Fibroblast of lung (primary cell): ENCODE data around the gene SYTL3. TPM values are rescaled to one million over a fixed set of nuclear protein-coding genes. Genes with fewer than 3 reads are reported as not detected.

Experiments
- DNase-seq, 2 donors: peaks; one replicate each; pipeline versions ENCODE4 v3.0.0 to v3.0.0-alpha.2; 2010; ENCODE audit warnings: low read depth in 2 of 2
- H2AFZ ChIP-seq: 2 replicates; pipeline ENCODE4 v1.5.1; 2012; ENCODE audit warnings: low read length, control low read depth, inconsistent platforms
- H3K27ac ChIP-seq: 2 replicates; pipeline ENCODE4 v1.5.1; 2011; ENCODE audit warnings: low read length, control low read depth; ENCODE audit not compliant: insufficient read depth
- H3K27me3 ChIP-seq: 2 replicates; pipeline ENCODE4 v1.5.1; 2011; ENCODE audit warnings: mild to moderate bottlenecking, low read length; ENCODE audit not compliant: control insufficient read depth, insufficient read depth
- H3K36me3 ChIP-seq: 2 replicates; pipeline ENCODE4 v1.5.1; 2011; ENCODE audit warnings: low read length; ENCODE audit not compliant: control insufficient read depth, insufficient read depth
- H3K4me1 ChIP-seq: 2 replicates; pipeline ENCODE4 v1.5.1; 2011; ENCODE audit warnings: low read length; ENCODE audit not compliant: control insufficient read depth, insufficient read depth; ENCODE audit errors: extremely low read depth
- H3K4me2 ChIP-seq: 2 replicates; pipeline ENCODE4 v1.5.1; 2011; ENCODE audit warnings: low read length, control low read depth; ENCODE audit not compliant: insufficient read depth; ENCODE audit errors: extremely low read depth
- H3K4me3 ChIP-seq, 4 experiments: fragments of 200-600 bp in 1 of 4; sonication (generic) in 1 of 4; replicated peaks in 1 of 4; 2 replicates each; pipeline ENCODE4 v1.5.1; 2011 to 2016; ENCODE audit warnings: low read length in 4 of 4, low read depth in 3 of 4, mild to moderate bottlenecking in 3 of 4, control low read depth in 2 of 4, inconsistent platforms in 1 of 4, mixed read lengths in 1 of 4; ENCODE audit not compliant: insufficient read depth in 1 of 4; ENCODE audit errors: control extremely low read depth in 1 of 4
- H3K79me2 ChIP-seq: 2 replicates; pipeline ENCODE4 v1.5.1; 2012; ENCODE audit warnings: mild to moderate bottlenecking, low read length, inconsistent platforms; ENCODE audit not compliant: control insufficient read depth, insufficient read depth
- H3K9ac ChIP-seq: 2 replicates; pipeline ENCODE4 v1.5.1; 2011; ENCODE audit warnings: mild to moderate bottlenecking, low read length, control low read depth; ENCODE audit not compliant: insufficient read depth
- H3K9me3 ChIP-seq: 2 replicates; pipeline ENCODE4 v1.5.1; 2012; ENCODE audit warnings: low read depth, low read length; ENCODE audit not compliant: control insufficient read depth, insufficient read depth
- H4K20me1 ChIP-seq: 2 replicates; pipeline ENCODE4 v1.5.1; 2011; ENCODE audit warnings: low read length; ENCODE audit not compliant: control insufficient read depth, insufficient read depth; ENCODE audit errors: extremely low read depth
- CTCF ChIP-seq, 2 donors: IDR thresholded peaks in 1 of 2; conservative IDR thresholded peaks in 1 of 2; 1 replicate in 1 of 2; 2 replicates in 1 of 2; pipeline ENCODE4 v1.5.1; 2011 to 2012; ENCODE audit warnings: low read length in 2 of 2, control low read depth in 1 of 2, inconsistent platforms in 1 of 2, low read depth in 1 of 2, mild to moderate bottlenecking in 1 of 2
- EZH2 ChIP-seq: IDR thresholded peaks from 2 replicates; pipeline ENCODE4 v1.5.1; 2012; ENCODE audit warnings: low read length, control low read depth, mild to moderate bottlenecking; ENCODE audit errors: missing control alignments
- polyA plus RNA-seq, 2 donors: library from polyadenylated mRNA; depleted of rRNA in 1 of 2; stranded (reverse) in 1 of 2; unstranded in 1 of 2; fragments of >200 nt; gene quantifications; 2 replicates each; pipeline ENCODE4 v1.2.1, GENCODE V29; 2011 to 2012; ENCODE audit warnings: missing spikeins in 1 of 2
- total RNA-seq: library from RNA; depleted of rRNA; stranded (reverse); fragments of >200 nt; gene quantifications from 2 replicates; pipeline ENCODE4 v1.2.1, GENCODE V29; 2014

The SYTL3 gene
- total and polyA plus RNA-seq, 2 donors (not counting 1 experiment from before 2014, with no cell fraction given), result 0.76 to 4.6 TPM

- Histone ChIP-seq H4K20me1 (no peaks in the 10 kb centered on the region), H2AFZ (no peak overlapping the region), H3K4me3 (no peak overlapping the region), H3K4me1 (peaks cover 2% of the 10 kb centered on the region), H3K36me3 (no peaks in the 10 kb centered on the region), H3K4me2 (no peak overlapping the region), H3K9me3 (no peaks in the 10 kb centered on the region), H3K27me3 (no peaks in the 10 kb centered on the region), H3K9ac (no peak overlapping the region), H3K27ac (no peak overlapping the region), H3K79me2 (no peaks in the 10 kb centered on the region)
- no peak for TF ChIP-seq EZH2
- no peak for TF ChIP-seq CTCF (conservative IDR thresholded peaks at IDR 0.05 in 1 of 2, IDR thresholded peaks at IDR 0.05 in 1 of 2; ENCODE audit: low read depth in 1 of 2, low read length in 2 of 2)
- no peak for DNase-seq
These were observed 75.8 kb downstream of the SYTL3 start for GRCh38 chr6:158725704-158726103.

GRCh38 chr6:158729906-158730540 lies 80.2 kb downstream of the SYTL3 start:
- Histone ChIP-seq H3K27ac (no peak overlapping the region), H4K20me1 (no peaks in the 10 kb centered on the region), H3K9ac (no peak overlapping the region), H3K4me2 (no peak overlapping the region), H3K27me3 (no peaks in the 10 kb centered on the region), H3K9me3 (no peaks in the 10 kb centered on the region), H3K4me1 (no peaks in the 10 kb centered on the region), H2AFZ (no peak overlapping the region), H3K36me3 (no peaks in the 10 kb centered on the region), H3K4me3 (no peak overlapping the region), H3K79me2 (no peaks in the 10 kb centered on the region)
- no peak for TF ChIP-seq CTCF (conservative IDR thresholded peaks at IDR 0.05 in 1 of 2, IDR thresholded peaks at IDR 0.05 in 1 of 2; ENCODE audit: low read depth in 1 of 2, low read length in 2 of 2)
- no peak for TF ChIP-seq EZH2
- no peak for DNase-seq

- Histone ChIP-seq H3K4me2 (no peak overlapping the region), H3K9ac (no peak overlapping the region), H3K27me3 (no peaks in the 10 kb centered on the region), H4K20me1 (no peaks in the 10 kb centered on the region), H3K27ac (no peak overlapping the region), H3K4me1 (no peaks in the 10 kb centered on the region), H3K79me2 (no peaks in the 10 kb centered on the region), H2AFZ (no peak overlapping the region), H3K9me3 (no peaks in the 10 kb centered on the region), H3K36me3 (no peaks in the 10 kb centered on the region), H3K4me3 (no peak overlapping the region)
- DNase-seq, result no peak
- TF ChIP-seq CTCF (conservative IDR thresholded peaks at IDR 0.05 in 1 of 2, IDR thresholded peaks at IDR 0.05 in 1 of 2; ENCODE audit: low read depth in 1 of 2, low read length in 2 of 2) (no peak), EZH2 (no peak)
These were observed 80.7 kb downstream of the SYTL3 start for GRCh38 chr6:158730541-158730907.
